ENCODE data around the gene BCAR3. TPM values are rescaled to one million over a fixed set of nuclear protein-coding genes. Genes with fewer than 3 reads are reported as not detected.
A peak's percentile ranks its signal among the peaks of the same experiment; 100 is the strongest.
"Not testable (repeated sequence)": the region's sequence is repeated elsewhere in the genome, so short reads cannot be mapped to it uniquely, and the experiment has no call there.

The BCAR3 gene
- total RNA-seq, 4 donors from 2014 or later: 17.1 to 25.0 (median 22.9) TPM

DNA sequence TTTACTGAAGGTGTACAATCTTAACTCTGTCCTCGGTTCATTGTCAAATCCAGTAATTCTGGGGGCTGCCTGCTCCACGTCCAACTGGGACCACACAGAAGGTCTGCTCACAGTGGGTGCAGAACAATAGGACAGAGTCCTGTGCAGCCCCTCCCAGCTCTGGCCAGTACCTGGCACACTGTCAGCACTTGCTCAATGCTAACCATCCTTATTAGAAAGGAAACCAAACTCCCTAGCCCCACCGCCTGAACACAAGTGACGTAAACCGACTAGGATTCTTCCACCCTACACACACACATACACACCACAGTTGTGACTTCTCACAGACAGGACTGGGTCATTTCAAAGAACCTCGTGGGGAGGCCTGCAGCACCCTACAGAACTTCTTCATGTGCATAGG lies 5.2 kb downstream of the BCAR3 start:
- in situ Hi-C loops (cut with MboI; ENCODE audit: low sequenced_read_pairs in 4 of 4): no loop called here
- TF ChIP-seq, protein P1, sequence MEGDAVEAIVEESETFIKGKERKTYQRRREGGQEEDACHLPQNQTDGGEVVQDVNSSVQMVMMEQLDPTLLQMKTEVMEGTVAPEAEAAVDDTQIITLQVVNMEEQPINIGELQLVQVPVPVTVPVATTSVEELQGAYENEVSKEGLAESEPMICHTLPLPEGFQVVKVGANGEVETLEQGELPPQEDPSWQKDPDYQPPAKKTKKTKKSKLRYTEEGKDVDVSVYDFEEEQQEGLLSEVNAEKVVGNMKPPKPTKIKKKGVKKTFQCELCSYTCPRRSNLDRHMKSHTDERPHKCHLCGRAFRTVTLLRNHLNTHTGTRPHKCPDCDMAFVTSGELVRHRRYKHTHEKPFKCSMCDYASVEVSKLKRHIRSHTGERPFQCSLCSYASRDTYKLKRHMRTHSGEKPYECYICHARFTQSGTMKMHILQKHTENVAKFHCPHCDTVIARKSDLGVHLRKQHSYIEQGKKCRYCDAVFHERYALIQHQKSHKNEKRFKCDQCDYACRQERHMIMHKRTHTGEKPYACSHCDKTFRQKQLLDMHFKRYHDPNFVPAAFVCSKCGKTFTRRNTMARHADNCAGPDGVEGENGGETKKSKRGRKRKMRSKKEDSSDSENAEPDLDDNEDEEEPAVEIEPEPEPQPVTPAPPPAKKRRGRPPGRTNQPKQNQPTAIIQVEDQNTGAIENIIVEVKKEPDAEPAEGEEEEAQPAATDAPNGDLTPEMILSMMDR (IDR thresholded peaks at IDR 0.05 in 4 of 5, conservative IDR thresholded peaks at IDR 0.05 in 1 of 5): no peak
- no peak for TF ChIP-seq POLR2A (IDR thresholded peaks at IDR 0.05)
- intact Hi-C loops (cut with DNase I; ENCODE audit: low total_unique reads): no loop called here
- Histone ChIP-seq H3K27ac (peak overlapping the region; percentile 46 to 61 (median 51)), H3K27me3 (no peaks in the 10 kb centered on the region), H3K9me3 (no peaks in the 10 kb centered on the region), H3K36me3 (no peaks in the 10 kb centered on the region), H3K4me3 (no peak overlapping the region), H3K4me1 (peaks cover 26 to 57% of the 10 kb centered on the region in 2 donors)
- no peak for DNase-seq
- ATAC-seq: no peak

DNA sequence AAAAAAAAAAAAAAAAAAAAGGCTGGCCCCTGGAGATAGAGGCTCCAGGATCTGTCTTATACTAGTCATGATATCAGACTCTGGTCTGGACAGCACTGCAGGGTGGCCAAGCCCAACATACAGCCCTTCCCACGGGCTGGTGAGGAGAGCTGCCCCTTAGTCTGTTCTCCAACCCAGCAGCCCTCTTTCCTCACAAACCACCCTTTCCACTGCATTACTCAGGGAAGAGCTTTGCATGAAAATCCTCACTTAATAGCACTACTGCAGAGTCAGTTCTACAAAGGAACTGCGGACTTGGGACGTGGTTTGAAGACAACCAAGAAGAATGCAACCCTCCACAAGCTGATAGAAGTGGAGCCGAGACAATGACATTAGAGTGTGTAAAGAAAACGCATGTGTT lies 5.7 kb downstream of the BCAR3 start:
- no peak for ATAC-seq
- intact Hi-C loops (cut with DNase I; ENCODE audit: low total_unique reads): no loop called here
- TF ChIP-seq POLR2A (IDR thresholded peaks at IDR 0.05): no peak
- TF ChIP-seq, protein P1 (IDR thresholded peaks at IDR 0.05 in 4 of 5, conservative IDR thresholded peaks at IDR 0.05 in 1 of 5): no peak

DNA sequence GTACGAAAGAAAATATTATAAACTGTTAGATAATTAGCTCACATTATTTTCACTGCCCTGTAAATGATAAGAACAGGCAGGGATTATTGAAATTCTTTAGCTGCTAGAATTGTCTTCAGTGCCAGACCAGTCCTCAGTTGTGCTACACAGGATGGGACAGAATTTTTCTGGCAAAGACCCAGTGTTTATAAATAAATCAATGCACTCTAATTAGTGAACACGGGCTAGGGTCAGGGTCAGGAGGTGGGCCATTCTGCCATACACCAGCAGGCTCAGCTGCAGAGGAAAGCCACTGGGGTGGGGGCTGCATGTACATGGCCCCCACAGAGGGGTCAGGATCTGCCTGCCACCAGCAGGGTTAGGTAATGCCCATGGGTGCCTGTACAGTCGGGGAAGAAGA lies 6.4 kb downstream of the BCAR3 start:
- DNase-seq: no peak
- H3K27ac ChIP-seq: peak overlapping the region in 2 of 4 donors; percentile 9 to 19
- H3K4me3 ChIP-seq: no peak overlapping the region
- no peaks in the 10 kb centered on the region for H3K9me3 ChIP-seq
- TF ChIP-seq POLR2A (IDR thresholded peaks at IDR 0.05): no peak
- TF ChIP-seq, protein P1 (IDR thresholded peaks at IDR 0.05 in 4 of 5, conservative IDR thresholded peaks at IDR 0.05 in 1 of 5): no peak
- H3K4me1 ChIP-seq: peaks cover 30 to 60% of the 10 kb centered on the region in 2 donors
- ATAC-seq: no peak
- in situ Hi-C loops (cut with MboI; ENCODE audit: low sequenced_read_pairs in 4 of 4): no loop called here
- no peaks in the 10 kb centered on the region for H3K27me3 ChIP-seq
- intact Hi-C loops (cut with DNase I; ENCODE audit: low total_unique reads): no loop called here
- no peaks in the 10 kb centered on the region for H3K36me3 ChIP-seq

More for the DNA sequence above, 5.7 kb downstream of the BCAR3 start:
- in situ Hi-C loops (cut with MboI; ENCODE audit: low sequenced_read_pairs in 4 of 4): no loop called here
- H3K4me3 ChIP-seq: no peak overlapping the region
- H3K27ac ChIP-seq: peak overlapping the region in 1 of 4 donors; percentile 19
- H3K27me3 ChIP-seq: no peaks in the 10 kb centered on the region
- H3K36me3 ChIP-seq: no peaks in the 10 kb centered on the region
- peaks cover 30 to 57% of the 10 kb centered on the region in 2 donors for H3K4me1 ChIP-seq
- DNase-seq: no peak
- no peaks in the 10 kb centered on the region for H3K9me3 ChIP-seq

DNA sequence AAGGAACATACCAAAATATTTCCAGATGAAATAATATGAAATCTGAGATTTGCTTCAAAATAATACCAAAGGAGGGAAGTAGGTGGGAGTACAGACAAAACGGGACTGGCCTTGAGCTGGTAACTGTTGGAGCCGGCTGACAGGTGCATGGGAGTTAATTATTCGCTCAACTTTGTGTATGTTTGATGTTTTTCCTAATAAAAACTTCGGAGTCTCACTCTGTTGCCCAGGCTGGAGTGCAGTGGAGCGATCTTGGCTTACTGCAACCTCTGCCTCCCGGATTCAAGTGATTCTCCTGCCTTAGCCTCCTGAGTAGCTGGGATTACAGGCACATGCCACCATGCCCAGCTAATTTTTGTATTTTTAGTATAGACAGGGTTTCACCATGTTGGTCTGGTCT lies 7.6 kb downstream of the BCAR3 start:
- H3K4me3 ChIP-seq; H3K27me3 ChIP-seq; DNase-seq; ATAC-seq; in situ Hi-C loops (cut with MboI; ENCODE audit: low sequenced_read_pairs in 4 of 4); H3K36me3 ChIP-seq; intact Hi-C loops (cut with DNase I; ENCODE audit: low total_unique reads); H3K9me3 ChIP-seq: not testable (repeated sequence)
- Histone ChIP-seq H3K4me1 (peaks cover 30 to 62% of the 10 kb centered on the region in 2 donors), H3K27ac (peak overlapping the region; percentile 16 to 45 (median 21))

DNA sequence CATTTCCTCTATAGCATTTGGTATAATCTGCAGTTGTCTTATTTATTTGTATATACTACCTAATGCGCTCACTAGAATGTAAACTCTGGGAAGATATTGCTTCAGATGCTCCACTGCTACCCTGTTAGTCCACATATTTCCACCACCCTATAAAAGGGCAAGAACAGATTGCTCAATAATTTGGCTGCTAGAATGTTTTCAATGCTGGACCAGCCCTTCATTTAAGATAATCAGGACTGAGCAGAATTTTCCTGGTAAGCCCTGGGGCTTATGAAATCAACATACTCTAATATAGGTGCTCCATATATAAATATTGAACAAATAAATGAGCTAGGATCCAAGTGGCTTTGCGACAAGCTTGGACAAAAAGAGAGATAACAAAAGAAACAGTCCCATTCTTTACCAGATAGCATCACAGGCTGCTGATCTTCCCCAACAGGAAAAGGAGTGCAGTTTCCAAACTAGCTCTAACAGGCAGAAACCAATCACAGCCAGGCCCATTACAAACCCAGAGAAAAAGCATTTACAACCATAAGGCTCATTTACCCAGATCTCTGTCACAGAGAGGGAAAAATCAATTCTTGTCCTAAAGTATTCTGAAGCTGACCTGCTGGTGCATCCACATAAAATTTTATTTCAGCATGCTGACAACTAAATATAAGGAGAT lies 8.3 kb downstream of the BCAR3 start:
- no peak for ATAC-seq
- in situ Hi-C loops (cut with MboI; ENCODE audit: low sequenced_read_pairs in 4 of 4) (no loop called here), intact Hi-C loops (cut with DNase I; ENCODE audit: low total_unique reads) (no loop called here)
- Histone ChIP-seq H3K9me3 (no peaks in the 10 kb centered on the region), H3K27me3 (no peaks in the 10 kb centered on the region), H3K4me1 (peaks cover 30 to 67% of the 10 kb centered on the region in 2 donors), H3K36me3 (no peaks in the 10 kb centered on the region), H3K4me3 (no peak overlapping the region), H3K27ac (peak overlapping the region; percentile 16 to 64 (median 45))
- TF ChIP-seq, protein P1 (IDR thresholded peaks at IDR 0.05 in 4 of 5, conservative IDR thresholded peaks at IDR 0.05 in 1 of 5): no peak
- no peak for TF ChIP-seq POLR2A (IDR thresholded peaks at IDR 0.05)
- no peak for DNase-seq

Data from gastrocnemius medialis (tissue), 4 donors.